Central memory CD8-positive, alpha-beta T cell (primary cell): ENCODE measurements around the gene C2orf81.
A peak's percentile ranks its signal among the peaks of the same experiment; 100 is the strongest.
"Not testable (repeated sequence)": the region's sequence is repeated elsewhere in the genome, so short reads cannot be mapped to it uniquely, and the experiment has no call there.

Source experiments
- ATAC-seq: fragments of 150-1000 bp; cut with Tn5 transposase; replicated peaks from 2 replicates; pipeline ENCODE4 v1.10.0; 2022; ENCODE audit warnings: mild to moderate bottlenecking, moderate FRiP score, moderate number of reproducible peaks; ENCODE audit not compliant: poor library complexity, severe bottlenecking; ENCODE audit errors: extremely low read depth
- DNase-seq, 2 donors: peaks; one replicate each; pipeline ENCODE4 v3.0.0; 2021; ENCODE audit warnings: low spot score in 2 of 2
- H3K27ac Mint-ChIP-seq: one replicate; pipeline ENCODE4 v1.8.0; 2022; ENCODE audit warnings: low read depth, mild to moderate bottlenecking, moderate library complexity, mixed read lengths
- H3K27me3 Mint-ChIP-seq: one replicate; pipeline ENCODE4 v1.8.0; 2022; ENCODE audit warnings: mixed read lengths
- H3K36me3 Mint-ChIP-seq: one replicate; pipeline ENCODE4 v1.8.0; 2022; ENCODE audit warnings: mild to moderate bottlenecking, moderate library complexity, mixed read lengths; ENCODE audit not compliant: insufficient read depth
- H3K4me1 Mint-ChIP-seq: one replicate; pipeline ENCODE4 v1.8.0; 2022; ENCODE audit warnings: mixed read lengths
- H3K4me3 Mint-ChIP-seq: one replicate; pipeline ENCODE4 v1.8.0; 2022; ENCODE audit warnings: mild to moderate bottlenecking, moderate library complexity, mixed read lengths
- H3K9me3 Mint-ChIP-seq: one replicate; pipeline ENCODE4 v1.8.0; 2022; ENCODE audit warnings: mixed read lengths

The C2orf81 gene

GRCh38 chr2:74424139-74424992 lies 2.9 kb upstream of the C2orf81 start:
- no peak for DNase-seq
- H3K9me3 Mint-ChIP-seq = no peaks in the 10 kb centered on the region
- H3K4me1 Mint-ChIP-seq = peaks cover 26% of the 10 kb centered on the region
- H3K27me3 Mint-ChIP-seq = no peaks in the 10 kb centered on the region
- no peak overlapping the region for H3K27ac Mint-ChIP-seq
- no peak overlapping the region for H3K4me3 Mint-ChIP-seq
- no peak for ATAC-seq
- H3K36me3 Mint-ChIP-seq = peaks cover 9% of the 10 kb centered on the region

GRCh38 chr2:74423231-74424095 lies 2.0 kb upstream of the C2orf81 start:
- DNase-seq = no peak
- H3K27me3 Mint-ChIP-seq = no peaks in the 10 kb centered on the region
- ATAC-seq = no peak
- H3K4me1 Mint-ChIP-seq = peaks cover 26% of the 10 kb centered on the region
- H3K36me3 Mint-ChIP-seq = peaks cover 8% of the 10 kb centered on the region
- no peaks in the 10 kb centered on the region for H3K9me3 Mint-ChIP-seq
- H3K4me3 Mint-ChIP-seq = peak overlapping the region; percentile 98
- peak overlapping the region; percentile 100 for H3K27ac Mint-ChIP-seq

- H3K4me1 Mint-ChIP-seq = peaks cover 26% of the 10 kb centered on the region
- not testable (repeated sequence) for DNase-seq, H3K27me3 Mint-ChIP-seq, H3K36me3 Mint-ChIP-seq, H3K9me3 Mint-ChIP-seq, ATAC-seq
- peak overlapping the region; percentile 98 for H3K4me3 Mint-ChIP-seq
- peak overlapping the region; percentile 100 for H3K27ac Mint-ChIP-seq
These were observed 846 bp downstream of the C2orf81 start for GRCh38 chr2:74420443-74421103.

DNA sequence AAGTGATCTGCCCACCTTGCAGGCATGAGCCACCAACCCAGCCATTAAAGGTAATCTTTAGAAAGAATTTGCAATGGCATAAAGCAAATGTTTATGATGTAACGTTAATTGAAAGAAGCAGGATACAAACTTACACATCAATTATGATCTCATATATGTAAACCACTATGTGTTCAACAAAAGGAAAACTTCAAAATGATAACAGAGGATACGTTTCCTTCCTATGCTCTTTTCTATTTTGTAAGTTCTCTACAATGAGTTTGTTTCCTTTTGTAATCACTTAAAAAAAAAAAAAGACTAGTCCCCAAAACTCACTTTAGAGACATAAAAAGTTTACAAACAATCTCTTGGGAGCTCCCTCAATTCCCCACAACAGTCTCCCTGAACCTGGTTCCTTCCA lies 1.4 kb downstream of the C2orf81 start:
- Mint-ChIP-seq H3K27ac (peak overlapping the region; percentile 100), H3K4me3 (peak overlapping the region; percentile 10), H3K9me3 (no peaks in the 10 kb centered on the region), H3K36me3 (peaks cover 9% of the 10 kb centered on the region), H3K27me3 (no peaks in the 10 kb centered on the region), H3K4me1 (peaks cover 26% of the 10 kb centered on the region)
- DNase-seq = no peak
- no peak for ATAC-seq

DNA sequence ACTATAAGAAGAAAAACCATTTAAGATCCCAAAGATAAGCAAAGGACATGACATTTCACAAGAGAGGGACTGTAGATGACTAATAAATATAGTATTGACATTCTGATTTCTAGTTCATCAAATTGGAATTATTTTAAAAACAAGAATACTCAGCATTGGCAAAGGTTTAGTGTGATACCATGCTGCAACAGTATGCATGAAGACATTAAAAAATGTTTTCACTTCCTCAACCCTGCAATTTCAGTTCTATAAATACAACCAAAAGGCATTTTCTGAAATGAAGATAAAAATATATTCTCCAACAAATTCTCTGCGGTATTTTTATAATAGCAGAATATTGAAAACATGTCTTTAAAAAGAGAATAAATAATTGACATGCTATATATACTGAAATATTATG lies 2.1 kb downstream of the C2orf81 start:
- no peak overlapping the region for H3K27ac Mint-ChIP-seq
- peaks cover 9% of the 10 kb centered on the region for H3K36me3 Mint-ChIP-seq
- H3K4me1 Mint-ChIP-seq = peaks cover 26% of the 10 kb centered on the region
- H3K9me3 Mint-ChIP-seq = no peaks in the 10 kb centered on the region
- DNase-seq (no peak), ATAC-seq (no peak)
- peaks cover 5% of the 10 kb centered on the region for H3K27me3 Mint-ChIP-seq
- H3K4me3 Mint-ChIP-seq = no peak overlapping the region

DNA sequence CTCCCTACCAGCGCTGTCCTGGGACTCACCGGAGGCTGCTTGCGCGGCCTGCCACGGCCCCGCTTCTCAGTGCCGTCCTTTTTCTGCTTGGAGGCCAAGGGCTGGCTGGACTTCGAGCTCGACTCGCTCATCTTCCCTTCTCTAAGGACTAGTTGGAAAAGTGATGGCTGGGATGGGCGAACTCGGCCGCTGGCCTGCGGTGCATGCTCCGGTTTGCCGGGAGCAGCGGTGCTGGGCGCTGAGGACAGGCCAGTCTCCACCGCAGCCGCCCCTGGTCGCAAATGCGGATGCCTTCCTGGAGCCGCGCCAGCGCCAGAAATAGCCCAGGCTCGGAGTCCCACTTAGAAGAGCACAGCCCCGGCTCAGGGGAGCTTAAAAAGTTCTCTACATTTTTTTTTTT lies 3.1 kb downstream of the C2orf81 start:
- Mint-ChIP-seq H3K27ac (no peak overlapping the region), H3K27me3 (peaks cover 16% of the 10 kb centered on the region), H3K36me3 (peaks cover 9% of the 10 kb centered on the region), H3K9me3 (no peaks in the 10 kb centered on the region), H3K4me3 (no peak overlapping the region), H3K4me1 (peaks cover 26% of the 10 kb centered on the region)
- no peak for ATAC-seq
- no peak for DNase-seq

GRCh38 chr2:74417763-74418162 lies 3.7 kb downstream of the C2orf81 start:
- H3K27ac Mint-ChIP-seq = no peak overlapping the region
- DNase-seq (no peak), ATAC-seq (no peak)
- peaks cover 21% of the 10 kb centered on the region for H3K27me3 Mint-ChIP-seq
- no peaks in the 10 kb centered on the region for H3K9me3 Mint-ChIP-seq
- H3K4me1 Mint-ChIP-seq = peaks cover 22% of the 10 kb centered on the region
- H3K36me3 Mint-ChIP-seq = peaks cover 9% of the 10 kb centered on the region
- H3K4me3 Mint-ChIP-seq = no peak overlapping the region

DNA sequence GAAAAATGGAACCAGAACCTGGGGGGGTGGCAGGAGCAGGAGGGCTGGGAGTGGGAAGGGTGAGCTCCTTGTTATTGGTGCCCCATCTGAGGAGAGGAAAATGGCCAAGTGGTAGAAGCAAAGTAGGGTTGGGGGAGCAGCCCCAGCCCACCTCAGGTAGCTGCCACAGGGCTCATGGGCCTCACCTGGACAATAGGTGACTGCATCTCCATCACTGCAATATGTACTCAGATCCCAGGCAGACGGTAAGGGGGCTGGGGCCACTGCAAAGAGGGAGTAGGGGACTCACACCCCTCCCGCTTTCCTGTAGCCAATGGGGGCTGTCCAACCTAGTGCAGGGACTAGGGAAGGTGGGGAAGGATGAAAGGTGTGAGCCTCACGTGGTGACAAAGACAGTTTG lies 4.2 kb downstream of the C2orf81 start:
- H3K4me3 Mint-ChIP-seq = no peak overlapping the region
- no peak for DNase-seq
- H3K9me3 Mint-ChIP-seq = no peaks in the 10 kb centered on the region
- H3K27ac Mint-ChIP-seq = no peak overlapping the region
- H3K36me3 Mint-ChIP-seq = peaks cover 11% of the 10 kb centered on the region
- peaks cover 27% of the 10 kb centered on the region for H3K27me3 Mint-ChIP-seq
- no peak for ATAC-seq
- H3K4me1 Mint-ChIP-seq = peaks cover 18% of the 10 kb centered on the region

DNA sequence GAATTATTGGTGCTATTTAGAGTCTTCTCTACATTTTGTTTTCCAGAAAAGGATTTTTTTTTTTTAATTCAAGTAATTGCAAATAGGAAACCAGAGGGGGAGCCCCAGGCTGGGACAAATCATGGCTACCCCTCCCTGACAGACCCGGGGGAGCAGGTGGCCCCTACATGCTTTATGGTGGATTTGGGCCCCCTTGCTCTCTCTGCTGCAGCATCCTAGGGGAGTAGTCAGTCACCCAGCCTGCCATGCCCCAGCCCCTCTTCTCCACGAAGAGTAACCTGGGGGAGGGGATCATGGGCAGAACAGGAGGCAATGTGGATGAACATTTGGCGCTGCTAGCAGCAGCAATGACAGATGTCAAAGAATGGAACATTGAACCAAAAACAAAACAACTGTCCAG lies 4.6 kb downstream of the C2orf81 start:
- DNase-seq (no peak), ATAC-seq (no peak)
- Mint-ChIP-seq H3K9me3 (no peaks in the 10 kb centered on the region), H3K4me1 (peaks cover 14% of the 10 kb centered on the region), H3K4me3 (no peak overlapping the region), H3K27ac (no peak overlapping the region), H3K27me3 (peaks cover 29% of the 10 kb centered on the region), H3K36me3 (peaks cover 9% of the 10 kb centered on the region)

DNA sequence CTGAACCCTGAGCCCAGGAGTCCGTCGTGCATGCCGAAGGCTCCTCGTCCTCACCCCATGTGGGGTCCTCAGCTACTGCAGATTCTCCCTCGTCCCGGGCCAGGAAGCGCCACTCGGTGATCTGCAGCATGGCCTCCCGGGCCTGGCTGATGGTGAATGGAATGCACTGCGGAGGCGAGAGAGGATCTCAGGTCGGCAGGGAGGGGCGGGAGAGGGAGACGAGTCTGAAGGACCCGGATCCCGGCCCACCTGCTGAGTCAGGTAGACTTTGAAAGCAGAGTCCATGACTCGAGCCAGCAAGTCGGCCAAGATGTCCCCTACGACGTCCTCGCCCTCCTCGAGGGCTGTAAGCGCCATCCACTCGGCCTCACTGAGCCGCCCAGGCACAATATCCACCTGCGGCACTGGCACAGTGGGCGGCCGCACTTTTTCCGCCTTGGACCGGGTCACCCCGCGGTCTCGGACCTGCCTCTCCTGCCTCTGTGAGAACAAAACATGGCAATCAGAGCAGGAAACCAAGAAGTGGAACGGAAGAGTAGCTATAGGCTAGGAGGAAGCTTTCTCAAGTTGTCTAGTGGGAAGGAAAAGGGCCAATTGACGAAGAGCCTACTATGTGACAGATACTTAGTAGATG lies 5.5 kb downstream of the C2orf81 start:
- DNase-seq (no peak), ATAC-seq (no peak)
- H3K27me3 Mint-ChIP-seq = peaks cover 29% of the 10 kb centered on the region
- H3K4me3 Mint-ChIP-seq = no peak overlapping the region
- H3K9me3 Mint-ChIP-seq = no peaks in the 10 kb centered on the region
- peaks cover 6% of the 10 kb centered on the region for H3K4me1 Mint-ChIP-seq
- no peak overlapping the region for H3K27ac Mint-ChIP-seq
- peaks cover 4% of the 10 kb centered on the region for H3K36me3 Mint-ChIP-seq

DNA sequence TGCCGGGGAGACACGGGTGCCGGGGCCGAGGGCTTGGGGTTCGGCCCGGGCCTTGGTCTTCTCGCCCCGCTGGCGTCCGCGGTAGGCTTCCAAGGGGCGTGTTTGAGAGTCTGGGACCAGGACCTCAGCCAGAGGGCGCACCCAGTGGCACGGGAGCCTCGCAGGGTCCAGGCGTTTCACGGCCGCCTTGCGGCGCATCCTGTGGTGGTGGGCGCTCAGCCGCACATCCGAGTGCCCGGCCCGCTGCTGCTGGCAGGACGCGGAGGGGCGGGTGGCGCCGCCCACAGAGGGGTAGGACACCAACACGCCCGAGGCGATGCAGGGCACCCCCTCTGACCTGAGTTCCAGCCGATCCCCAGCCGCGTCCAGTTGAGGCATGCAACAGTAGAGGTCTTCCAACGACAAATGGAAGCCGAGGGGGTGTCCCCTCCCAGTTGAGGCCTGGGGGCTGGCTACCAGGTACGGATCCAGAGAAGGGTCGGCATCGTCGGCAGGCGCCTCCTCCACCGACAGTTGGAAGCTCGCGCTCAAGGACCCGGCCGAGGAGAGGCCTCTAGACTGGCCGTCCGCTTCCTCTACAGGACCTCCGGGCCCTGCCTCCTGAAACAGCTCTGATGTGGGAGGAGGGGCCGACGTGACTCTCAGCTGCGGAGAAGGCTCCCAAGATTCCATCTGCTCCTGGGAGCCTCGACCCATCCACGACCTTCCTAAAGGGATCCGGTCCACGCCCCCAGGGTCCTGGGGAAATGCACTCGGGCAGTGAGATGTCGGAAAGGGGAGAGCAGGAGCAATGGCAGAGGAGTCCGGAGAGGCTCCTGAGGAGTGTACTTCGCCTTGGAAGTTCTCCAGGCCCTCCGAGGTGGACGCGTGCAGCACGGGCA lies 6.3 kb downstream of the C2orf81 start:
- Mint-ChIP-seq H3K4me3 (peak overlapping the region; percentile 44), H3K27me3 (peaks cover 29% of the 10 kb centered on the region), H3K4me1 (peaks cover 1% of the 10 kb centered on the region), H3K36me3 (peaks cover 4% of the 10 kb centered on the region), H3K9me3 (no peaks in the 10 kb centered on the region), H3K27ac (peak overlapping the region; percentile 78)
- no peak for DNase-seq
- ATAC-seq = no peak
